Stimulated activated CD4-positive, alpha-beta T cell treated with anti-CD3 and anti-CD28 coated beads, Interleukin-15, amount 100 ng/mL, for 24 hours (primary cell): Measurements from ENCODE around the gene SUV39H2.
"Not testable (repeated sequence)": the region's sequence is repeated elsewhere in the genome, so short reads cannot be mapped to it uniquely, and the experiment has no call there.

Experiments
- DNase-seq: peaks from one replicate; pipeline ENCODE4 v3.0.0-alpha.2; 2020

SUV39H2 gene, protein sequence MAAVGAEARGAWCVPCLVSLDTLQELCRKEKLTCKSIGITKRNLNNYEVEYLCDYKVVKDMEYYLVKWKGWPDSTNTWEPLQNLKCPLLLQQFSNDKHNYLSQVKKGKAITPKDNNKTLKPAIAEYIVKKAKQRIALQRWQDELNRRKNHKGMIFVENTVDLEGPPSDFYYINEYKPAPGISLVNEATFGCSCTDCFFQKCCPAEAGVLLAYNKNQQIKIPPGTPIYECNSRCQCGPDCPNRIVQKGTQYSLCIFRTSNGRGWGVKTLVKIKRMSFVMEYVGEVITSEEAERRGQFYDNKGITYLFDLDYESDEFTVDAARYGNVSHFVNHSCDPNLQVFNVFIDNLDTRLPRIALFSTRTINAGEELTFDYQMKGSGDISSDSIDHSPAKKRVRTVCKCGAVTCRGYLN

DNA sequence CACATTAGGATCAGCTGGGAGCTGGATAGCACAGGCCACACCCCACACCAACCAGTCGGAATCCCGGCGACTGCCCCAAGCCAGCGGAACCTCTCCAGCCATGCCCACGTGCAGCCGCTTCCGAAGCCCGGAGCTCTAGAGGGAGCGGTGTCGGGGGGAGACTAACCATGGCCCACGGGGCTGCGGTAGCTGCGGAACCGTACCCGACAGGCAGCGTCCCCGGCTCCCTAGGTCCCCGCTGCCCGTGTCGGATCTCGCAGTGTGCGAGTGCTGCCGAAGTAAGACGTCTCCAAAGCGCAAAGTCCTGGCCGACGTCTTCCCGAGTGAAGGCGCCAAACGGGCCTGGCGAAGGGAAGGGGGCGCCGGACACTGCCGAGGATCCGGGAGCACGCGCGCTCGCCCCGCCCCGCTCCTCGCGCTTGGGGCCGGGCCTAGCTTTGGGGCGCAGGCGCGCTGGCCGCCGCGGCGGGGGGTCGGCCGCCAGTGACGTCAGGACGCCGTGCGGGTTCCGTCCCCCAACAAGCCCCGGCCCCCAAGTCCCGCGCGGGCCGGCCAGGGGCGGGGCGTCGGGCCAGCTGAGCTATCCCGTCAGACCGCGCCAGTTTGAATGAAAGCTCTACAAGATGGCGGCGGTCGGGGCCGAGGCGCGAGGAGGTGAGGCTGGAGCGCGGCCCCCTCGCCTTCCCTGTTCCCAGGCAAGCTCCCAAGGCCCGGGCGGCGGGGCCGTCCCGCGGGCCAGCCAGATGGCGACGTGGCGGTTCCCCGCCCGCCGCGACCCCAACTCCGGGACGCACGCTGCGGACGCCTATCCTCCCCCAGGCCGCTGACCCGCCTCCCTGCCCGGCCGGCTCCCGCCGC lies at the start of gene SUV39H2:
Gene SUV39H2 (plus strand): TSS at position 601 of the 858 bp plus-strand sequence. CDS start 23 bp downstream, at position 624.
- DNase-seq, result peak; percentile 96

- DNase-seq, result no peak
Measured at GRCh38 chr10:14833106-14833505, 45.6 kb upstream of the SUV39H2 start.

GRCh38 chr10:14836208-14836607 lies 42.5 kb upstream of the SUV39H2 start:
- DNase-seq, result no peak

DNA sequence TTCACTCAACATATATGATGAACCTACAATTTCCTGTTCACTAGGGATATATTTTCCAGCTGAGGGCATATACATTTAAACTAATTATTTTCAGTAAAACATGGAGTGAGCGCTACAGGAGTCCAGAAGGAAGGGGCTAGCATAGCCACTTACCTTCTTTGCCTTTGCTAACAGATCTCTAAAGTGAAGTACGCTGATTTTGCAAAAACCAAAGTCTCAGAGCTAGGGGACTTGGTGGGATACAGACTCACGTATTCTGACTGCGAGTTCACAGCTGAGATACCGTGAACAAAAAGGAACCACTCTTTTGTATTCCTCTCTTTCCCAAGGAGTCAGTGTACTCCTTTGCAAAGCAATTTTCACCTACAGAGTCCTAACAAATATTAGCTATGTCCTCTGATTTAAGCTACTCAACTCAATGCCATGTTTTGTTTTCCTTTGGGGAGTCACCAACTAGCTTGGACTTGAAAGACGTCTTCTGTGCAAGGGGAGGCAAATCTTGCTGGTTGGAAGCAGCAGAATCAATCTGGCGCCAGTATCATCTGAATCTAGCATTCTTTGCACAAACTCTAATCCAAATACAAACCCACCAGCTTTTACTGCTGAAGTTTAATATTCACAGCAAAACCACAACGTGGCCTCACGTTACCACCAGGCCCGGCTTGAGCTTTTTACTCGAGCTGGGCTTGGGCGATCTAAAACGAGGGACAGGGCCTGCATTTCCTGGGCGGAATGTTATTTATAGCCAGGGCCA lies 41.5 kb upstream of the SUV39H2 start:
- no peak for DNase-seq

DNA sequence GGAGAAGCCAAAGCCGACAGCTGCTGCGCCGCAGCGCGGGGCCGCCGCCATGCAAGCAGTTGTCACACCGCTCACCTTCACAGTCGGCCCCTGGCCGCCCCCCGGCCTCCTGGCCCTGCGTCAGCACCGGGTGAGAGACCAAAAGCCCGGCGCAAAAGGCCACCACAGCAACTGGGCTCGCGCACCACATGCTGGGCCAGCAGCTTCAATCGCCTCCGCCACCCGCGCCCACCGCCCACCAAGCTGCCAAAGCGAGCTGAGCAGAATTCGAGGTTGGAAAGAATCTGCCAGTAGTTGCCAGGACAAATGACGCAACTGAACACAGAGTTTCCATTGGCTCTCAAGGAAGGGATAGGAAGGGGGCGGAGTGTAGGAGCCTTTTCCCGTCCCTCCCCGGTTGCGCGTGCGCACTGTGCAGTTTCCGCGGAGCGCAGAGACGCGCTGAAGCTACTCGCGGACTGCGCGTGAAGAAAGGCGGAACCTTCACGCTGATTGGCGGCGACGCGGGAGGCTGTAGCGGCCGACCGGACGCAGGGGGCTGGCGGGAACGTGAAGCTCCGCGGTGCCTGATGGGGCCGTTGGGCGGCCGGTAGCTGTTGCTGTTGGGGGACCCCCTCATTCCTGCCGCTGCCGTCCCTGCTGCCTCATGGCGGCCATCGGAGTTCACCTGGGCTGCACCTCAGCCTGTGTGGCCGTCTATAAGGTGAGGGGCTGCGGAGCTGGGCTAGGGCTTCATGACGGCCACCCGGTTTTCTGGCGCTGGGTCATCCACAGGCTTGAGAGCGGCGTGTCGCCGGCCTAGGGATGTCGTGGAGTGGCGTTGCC lies 40.7 kb upstream of the SUV39H2 start, which contains the start of the genes CDNF, HSPA14 and MSANTD7:
Gene CDNF (minus strand): TSS at position 281 of the 825 bp plus-strand sequence. CDS start 91 bp downstream, at position 190.
Gene HSPA14 (plus strand): TSS at position 550 of the 825 bp plus-strand sequence. CDS start 97 bp downstream, at position 647.
Gene MSANTD7 (plus strand): TSS at position 550 of the 825 bp plus-strand sequence. CDS start 3,979 bp downstream, outside the sequence.
- DNase-seq, result peak; percentile 99

DNA sequence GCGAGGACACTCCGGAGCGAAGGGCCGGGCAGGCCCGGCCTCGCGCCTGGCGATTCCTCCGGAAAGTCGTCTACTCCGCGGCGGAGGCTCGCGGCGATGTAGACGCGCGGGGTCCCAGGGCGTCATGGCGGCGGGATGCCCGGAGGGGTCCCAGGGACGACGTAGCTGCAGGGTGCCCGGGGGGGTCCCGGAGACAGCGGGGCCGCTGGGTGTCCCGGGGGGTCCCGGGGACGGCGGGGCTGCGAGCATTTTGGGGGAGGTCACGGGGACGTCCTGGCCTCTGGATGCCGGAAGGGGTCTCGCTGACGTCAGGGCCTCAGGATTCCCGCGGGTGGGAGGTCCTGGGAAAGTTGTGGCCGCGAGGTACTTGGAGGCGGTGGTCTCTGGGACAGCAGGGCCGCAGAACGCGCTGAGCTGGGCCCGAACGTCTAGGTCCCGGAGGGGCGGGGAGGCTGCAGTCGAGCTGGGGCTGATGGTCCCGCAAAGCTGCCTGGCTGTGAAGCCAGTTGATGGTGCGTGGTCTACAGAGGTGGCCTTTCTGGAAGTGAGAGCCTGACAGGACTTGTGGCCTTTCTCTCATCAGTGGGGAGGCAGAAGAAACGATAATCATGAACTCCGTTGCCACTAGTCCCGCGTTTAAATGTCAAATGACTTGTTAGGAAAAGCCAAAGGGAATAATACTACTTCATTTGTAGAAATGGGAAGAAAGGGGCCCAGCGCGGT lies 39.9 kb upstream of the SUV39H2 start:
- peak; percentile 43 for DNase-seq

DNA sequence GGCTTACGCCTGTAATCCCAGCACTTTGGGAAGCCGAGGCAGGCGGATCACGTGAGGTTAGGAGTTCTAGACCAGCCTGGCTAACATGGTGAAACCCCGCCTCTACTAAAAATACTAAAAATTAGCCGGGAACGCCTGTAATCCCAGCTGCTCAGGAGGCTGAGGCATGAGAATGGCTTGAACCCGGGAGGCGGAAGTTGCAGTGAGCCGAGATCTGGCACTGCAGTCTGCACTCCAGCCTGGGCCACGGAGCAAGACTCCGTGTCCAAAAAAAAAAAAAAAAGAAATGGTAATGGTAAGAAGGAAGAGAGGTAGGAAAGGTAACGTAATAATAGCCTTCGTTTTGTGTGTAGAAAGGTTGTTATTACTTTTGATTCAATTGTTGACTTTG lies 39.4 kb upstream of the SUV39H2 start:
- DNase-seq, result peak; percentile 14

GRCh38 chr10:14840178-14840577 lies 38.5 kb upstream of the SUV39H2 start:
- DNase-seq, result no peak

GRCh38 chr10:14843327-14843988 lies 35.2 kb upstream of the SUV39H2 start:
- no peak for DNase-seq

GRCh38 chr10:14844948-14845347 lies 33.7 kb upstream of the SUV39H2 start:
- no peak for DNase-seq

DNA sequence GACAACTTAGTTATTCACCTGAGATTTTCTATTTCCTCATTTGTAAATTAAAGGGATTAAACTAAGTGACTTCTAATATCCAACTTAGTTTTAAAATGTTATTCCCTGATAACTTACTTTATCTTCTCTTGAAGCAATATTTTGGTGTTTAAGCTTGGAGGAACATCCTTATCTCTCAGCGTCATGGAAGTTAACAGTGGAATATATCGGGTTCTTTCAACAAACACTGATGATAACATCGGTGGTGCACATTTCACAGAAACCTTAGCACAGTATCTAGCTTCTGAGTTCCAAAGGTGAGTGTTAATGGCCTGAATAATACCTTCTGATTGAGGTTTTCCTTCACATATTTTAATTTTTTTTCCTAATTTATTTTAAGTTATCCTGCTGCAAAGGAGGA lies 26.4 kb upstream of the SUV39H2 start:
- no peak for DNase-seq

DNA sequence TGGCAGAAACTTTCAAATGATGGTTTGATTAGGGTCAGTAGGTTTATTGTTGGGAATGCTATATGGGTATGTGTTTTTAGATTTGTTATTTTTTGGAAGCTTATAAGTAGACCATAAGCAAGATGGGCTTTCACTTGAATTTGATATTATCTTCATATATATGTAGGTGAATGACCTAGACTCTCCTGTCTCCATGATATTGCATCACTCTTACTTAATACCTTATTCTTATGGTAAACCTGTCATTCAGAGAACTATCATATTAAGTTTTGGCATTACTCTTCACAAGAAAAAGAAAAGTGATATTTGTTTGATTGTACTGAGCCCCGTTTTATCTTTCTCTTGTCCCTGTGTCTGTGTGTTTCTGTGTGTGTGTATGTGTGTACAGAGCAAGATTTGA lies 23.2 kb upstream of the SUV39H2 start:
- no peak for DNase-seq

DNA sequence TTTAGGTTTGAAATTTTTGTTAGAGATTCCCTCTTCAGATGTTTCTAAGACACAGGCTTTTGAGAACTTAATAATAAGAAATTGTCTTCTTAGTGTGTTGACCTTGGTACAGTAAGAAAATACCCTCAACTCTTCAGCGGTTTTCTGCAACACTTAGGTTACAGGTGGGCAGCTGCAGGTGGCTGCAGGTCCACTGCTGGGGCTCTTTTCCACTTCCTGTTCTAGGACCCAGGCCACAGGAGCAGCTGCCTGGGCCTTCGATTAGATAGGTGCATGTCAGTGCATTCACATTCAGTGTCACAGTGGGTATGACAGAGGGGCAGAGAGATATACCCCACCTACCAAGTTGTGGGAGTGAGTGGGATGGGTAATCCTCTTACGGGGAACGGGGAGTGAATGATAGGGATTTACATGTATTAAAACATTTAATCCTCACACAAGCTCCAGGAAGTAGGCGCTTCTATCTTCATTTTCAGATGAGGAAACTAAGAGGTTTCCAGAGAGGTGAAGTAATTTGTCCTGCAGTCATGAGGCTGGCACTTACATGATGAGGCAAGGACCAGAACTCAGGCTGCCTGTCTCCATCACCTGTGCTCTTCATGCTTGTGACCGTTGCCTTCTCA lies 20.2 kb upstream of the SUV39H2 start:
- DNase-seq, result no peak

GRCh38 chr10:14859043-14859442 lies 19.6 kb upstream of the SUV39H2 start:
- no peak for DNase-seq

DNA sequence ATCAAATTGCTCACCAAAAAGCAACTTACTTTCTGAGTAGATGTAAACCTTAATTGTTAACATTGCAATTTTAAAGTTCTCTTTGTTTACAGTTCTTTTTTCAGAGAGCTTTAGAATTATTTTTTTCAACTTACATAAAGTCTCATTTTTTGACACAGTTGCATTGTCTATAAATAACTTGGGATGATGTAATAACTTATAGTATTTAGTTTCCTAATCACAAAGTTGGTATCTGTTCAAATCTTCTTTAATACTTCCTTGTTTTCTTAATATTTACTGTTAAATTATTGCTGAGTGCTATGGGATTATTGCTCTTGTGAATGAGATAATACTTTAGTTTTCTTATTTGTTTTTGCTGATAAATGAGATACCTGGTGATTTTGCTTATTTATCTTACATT lies 18.9 kb upstream of the SUV39H2 start:
- no peak for DNase-seq

- DNase-seq, result no peak
Measured at GRCh38 chr10:14860791-14861190, 17.9 kb upstream of the SUV39H2 start.

- not testable (repeated sequence) for DNase-seq
Measured at GRCh38 chr10:14864466-14864865, 14.2 kb upstream of the SUV39H2 start.

GRCh38 chr10:14864871-14865270 lies 13.8 kb upstream of the SUV39H2 start:
- not testable (repeated sequence) for DNase-seq

GRCh38 chr10:14873090-14873760 lies 5.4 kb upstream of the SUV39H2 start:
- DNase-seq, result no peak
